AG04450 (cell line): Measurements from ENCODE around the gene LOX. TPM values are rescaled to one million over a fixed set of nuclear protein-coding genes. Genes with fewer than 3 reads are reported as not detected.

ENCODE experiments used
- CTCF ChIA-PET: fragments of 300-600, 350-600 bp; formaldehyde crosslinking; extraction: SDS; loops from one replicate; lab custom pipeline; 2022; ENCODE audit warnings: antibody characterized with exemption, inconsistent platforms; lab: Charles Lee
- POLR2A ChIA-PET: fragments of 350-600 bp; formaldehyde crosslinking; extraction: SDS; loops from one replicate; lab custom pipeline; 2021; ENCODE audit warnings: antibody characterized with exemption, inconsistent platforms; lab: Yijun Ruan, JAX
- DNase-seq: peaks from one replicate; pipeline ENCODE4 v3.0.0-alpha.2; 2011; ENCODE audit warnings: low read depth, low spot score
- H3K27ac ChIP-seq: one replicate; pipeline ENCODE4 v1.5.1; 2012; ENCODE audit warnings: low read depth, low read length, control low read depth
- H3K27me3 ChIP-seq: one replicate; pipeline ENCODE4 v1.6.0; 2012; ENCODE audit warnings: low read length; ENCODE audit not compliant: control insufficient read depth, insufficient read depth
- H3K4me3 ChIP-seq: 2 replicates; pipeline ENCODE4 v1.5.1; 2011; ENCODE audit warnings: mild to moderate bottlenecking, low read depth, low read length, control low read depth
- H3K9me3 ChIP-seq: 2 replicates; pipeline ENCODE4 v1.5.1; 2012; ENCODE audit warnings: low read length; ENCODE audit not compliant: control insufficient read depth, insufficient read depth
- CTCF ChIP-seq: IDR thresholded peaks from 2 replicates; pipeline ENCODE4 v1.5.1; 2011; ENCODE audit warnings: low read depth, low read length, control low read depth, inconsistent platforms
- polyA plus RNA-seq: library from polyadenylated mRNA; depleted of rRNA; stranded (reverse); fragments of >200 nt; gene quantifications from 2 replicates; pipeline ENCODE4 v1.2.3, GENCODE V29; 2011

LOX gene
- polyA plus RNA-seq, 1 experiment = 228 TPM

DNA sequence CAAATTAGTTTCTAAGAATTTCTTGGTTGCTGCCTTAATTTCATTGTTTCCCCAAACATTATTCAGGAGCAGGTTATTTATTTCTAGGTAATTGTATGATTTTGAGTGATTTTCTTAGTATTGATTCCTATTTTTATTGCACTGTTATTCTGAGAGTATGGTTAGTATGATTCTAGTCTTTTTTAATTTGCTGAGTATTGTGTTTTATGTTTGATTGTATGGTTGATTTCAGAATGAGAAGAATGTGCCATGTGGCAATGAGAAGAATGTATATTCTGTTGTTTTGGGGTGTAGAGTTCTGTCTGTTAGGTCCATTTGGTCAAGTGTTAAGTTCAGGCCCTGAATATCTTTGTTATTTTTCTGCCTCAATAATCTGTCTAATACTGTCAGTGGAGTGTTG lies 27.1 kb downstream of the LOX start:
- no peak for TF ChIP-seq CTCF
- POLR2A ChIA-PET = no interaction called here
- no peaks in the 10 kb centered on the region for H3K9me3 ChIP-seq
- DNase-seq = no peak
- no peaks in the 10 kb centered on the region for H3K27me3 ChIP-seq
- no peak overlapping the region for H3K4me3 ChIP-seq
- no peak overlapping the region for H3K27ac ChIP-seq
- CTCF ChIA-PET = interaction anchor here (1.0 kb wide), 1 partner anchor 25 kb away, joined by 3 read pairs; no protein-coding TSS in a partner anchor

- H3K4me3 ChIP-seq = no peak overlapping the region
- no peak for TF ChIP-seq CTCF
- no peaks in the 10 kb centered on the region for H3K9me3 ChIP-seq
- CTCF ChIA-PET = interaction anchor here (0.6 to 2.0 kb wide), 3 partner anchors 35 to 1910 kb away, joined by 3 to 9 read pairs (median 4); no protein-coding TSS in a partner anchor
- no peaks in the 10 kb centered on the region for H3K27me3 ChIP-seq
- POLR2A ChIA-PET = interaction anchor here (0.8 to 1.3 kb wide), 2 partner anchors 24 to 72 kb away, joined by 3 read pairs; no protein-coding TSS in a partner anchor
- H3K27ac ChIP-seq = no peak overlapping the region
- DNase-seq = no peak
Measured at GRCh38 chr5:122040636-122041302, 37.3 kb downstream of the LOX start.

GRCh38 chr5:122036326-122036725 lies 41.7 kb downstream of the LOX start:
- H3K27me3 ChIP-seq = no peaks in the 10 kb centered on the region
- H3K4me3 ChIP-seq = no peak overlapping the region
- ChIA-PET CTCF (no interaction called here), POLR2A (no interaction called here)
- DNase-seq = no peak
- H3K27ac ChIP-seq = no peak overlapping the region
- H3K9me3 ChIP-seq = no peaks in the 10 kb centered on the region
- TF ChIP-seq CTCF = no peak

DNA sequence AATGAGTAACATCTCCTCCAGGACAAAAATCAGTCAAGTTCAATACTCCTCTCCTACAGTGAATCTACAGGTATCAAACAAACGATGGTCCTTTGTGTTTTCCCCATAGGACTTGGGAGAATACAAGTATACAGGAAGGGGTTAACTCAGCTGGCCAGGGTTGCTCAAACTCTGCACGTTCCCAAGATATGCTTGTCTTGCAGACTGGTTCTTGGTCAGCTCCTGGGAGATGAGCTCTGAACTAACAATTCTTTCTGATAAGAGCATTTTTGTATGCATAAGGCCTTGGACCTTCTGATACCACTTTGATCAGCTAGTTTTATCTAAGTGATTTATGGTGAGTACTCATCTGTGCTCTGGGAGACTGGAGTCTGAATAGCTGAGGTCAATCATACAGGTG lies 42.1 kb downstream of the LOX start:
- ChIA-PET POLR2A (no interaction called here), CTCF (no interaction called here)

More for the DNA sequence above, 42.1 kb downstream of the LOX start:
- Histone ChIP-seq H3K27ac (no peak overlapping the region), H3K4me3 (no peak overlapping the region), H3K9me3 (no peaks in the 10 kb centered on the region), H3K27me3 (no peaks in the 10 kb centered on the region)
- DNase-seq = no peak
- TF ChIP-seq CTCF = no peak
